ENCODE measurements around the gene GCN1. TPM values are rescaled to one million over a fixed set of nuclear protein-coding genes. Genes with fewer than 3 reads are reported as not detected.

GCN1 gene
- total and polyA plus RNA-seq, 2 of the 8 experiments (the other 6 are each of a cell fraction or from before 2014, with no cell fraction given) = 61.4 to 133 TPM

- TF ChIP-seq CHD7 (IDR thresholded peaks at IDR 0.05; ENCODE audit: insufficient replicate concordance, low read length) (no peak), SP2 (IDR thresholded peaks at IDR 0.05; ENCODE audit: low read length) (no peak), PHF8 (conservative IDR thresholded peaks at IDR 0.05; ENCODE audit: low read depth, low read length) (no peak)
Measured at GRCh38 chr12:120125029-120125428, 69.5 kb downstream of the GCN1 start (continued).

Measured in H1 (cell line).